Measurements from ENCODE around the gene SLC44A3.

DNA sequence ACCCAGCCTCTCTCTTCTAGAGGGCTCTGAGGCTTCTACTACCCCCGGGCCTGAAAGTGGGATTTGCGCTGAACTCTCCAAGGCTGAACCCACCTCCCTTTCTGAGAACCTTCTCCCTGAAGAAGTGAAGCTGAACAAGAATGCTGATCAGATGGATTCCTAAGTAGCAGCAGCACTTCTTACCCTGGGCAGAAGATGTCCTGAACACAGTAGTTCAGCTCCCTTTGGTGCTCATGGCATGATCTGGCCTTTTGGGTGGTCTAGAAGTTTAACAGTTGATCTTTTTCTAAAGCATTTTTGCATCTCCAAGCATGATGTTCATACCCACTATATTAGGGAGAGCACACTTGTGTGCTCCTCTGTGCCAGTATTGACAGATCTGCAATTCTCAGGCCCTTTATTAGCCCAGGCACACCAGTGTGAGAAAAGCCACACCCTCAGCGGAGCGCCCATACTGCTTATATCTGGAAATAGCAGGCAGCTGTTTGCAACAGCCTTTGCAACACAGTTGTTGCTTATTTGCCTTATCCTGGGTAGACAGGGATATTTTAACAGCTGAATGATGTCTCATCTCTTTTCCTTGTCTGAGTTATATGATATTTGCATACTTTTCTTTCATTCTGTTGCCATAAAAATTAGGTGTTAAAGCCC is 72.6 kb downstream of the SLC44A3 start:
- TF ChIP-seq, protein P1, sequence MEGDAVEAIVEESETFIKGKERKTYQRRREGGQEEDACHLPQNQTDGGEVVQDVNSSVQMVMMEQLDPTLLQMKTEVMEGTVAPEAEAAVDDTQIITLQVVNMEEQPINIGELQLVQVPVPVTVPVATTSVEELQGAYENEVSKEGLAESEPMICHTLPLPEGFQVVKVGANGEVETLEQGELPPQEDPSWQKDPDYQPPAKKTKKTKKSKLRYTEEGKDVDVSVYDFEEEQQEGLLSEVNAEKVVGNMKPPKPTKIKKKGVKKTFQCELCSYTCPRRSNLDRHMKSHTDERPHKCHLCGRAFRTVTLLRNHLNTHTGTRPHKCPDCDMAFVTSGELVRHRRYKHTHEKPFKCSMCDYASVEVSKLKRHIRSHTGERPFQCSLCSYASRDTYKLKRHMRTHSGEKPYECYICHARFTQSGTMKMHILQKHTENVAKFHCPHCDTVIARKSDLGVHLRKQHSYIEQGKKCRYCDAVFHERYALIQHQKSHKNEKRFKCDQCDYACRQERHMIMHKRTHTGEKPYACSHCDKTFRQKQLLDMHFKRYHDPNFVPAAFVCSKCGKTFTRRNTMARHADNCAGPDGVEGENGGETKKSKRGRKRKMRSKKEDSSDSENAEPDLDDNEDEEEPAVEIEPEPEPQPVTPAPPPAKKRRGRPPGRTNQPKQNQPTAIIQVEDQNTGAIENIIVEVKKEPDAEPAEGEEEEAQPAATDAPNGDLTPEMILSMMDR (IDR thresholded peaks at IDR 0.05) = no peak
- no peak for TF ChIP-seq POLR2A (IDR thresholded peaks at IDR 0.05)

Measured in stomach (tissue), 4 donors.